Stomach smooth muscle (tissue), 2 donors: ENCODE results near the gene TMEM18.

Source experiments
- H3K27ac ChIP-seq: one replicate; pipeline ENCODE4 v1.7.0; 2013; ENCODE audit warnings: mild to moderate bottlenecking, low read length, inconsistent platforms
- H3K27me3 ChIP-seq, 2 donors: one replicate each; pipeline ENCODE4 v1.7.0; 2013; ENCODE audit warnings: low read length in 2 of 2; ENCODE audit not compliant: insufficient read depth in 2 of 2, control insufficient read depth in 1 of 2
- H3K36me3 ChIP-seq, 2 donors: one replicate each; pipeline ENCODE4 v1.7.0; 2013; ENCODE audit warnings: low read length in 2 of 2; ENCODE audit not compliant: control insufficient read depth in 2 of 2, insufficient read depth in 2 of 2
- H3K4me1 ChIP-seq: one replicate; pipeline ENCODE4 v1.7.0; 2013; ENCODE audit warnings: low read length; ENCODE audit not compliant: control insufficient read depth, insufficient read depth
- H3K4me3 ChIP-seq, 2 donors: one replicate each; pipeline ENCODE4 v1.7.0; 2013; ENCODE audit warnings: low read length in 2 of 2
- H3K9ac ChIP-seq, 2 donors: one replicate each; pipeline ENCODE4 v1.7.0; 2013; ENCODE audit warnings: low read length in 2 of 2, mild to moderate bottlenecking in 1 of 2
- H3K9me3 ChIP-seq, 2 donors: one replicate each; pipeline ENCODE4 v1.7.0; 2013; ENCODE audit warnings: low read length in 2 of 2; ENCODE audit not compliant: control insufficient read depth in 2 of 2
- donor health status: healthy.
- donor health status: Pancreatic carcinoma.

Gene TMEM18

GRCh38 chr2:618005-618404 is 59.2 kb downstream of the TMEM18 start:
- no peaks in the 10 kb centered on the region for H3K27me3 ChIP-seq
- no peaks in the 10 kb centered on the region for H3K4me1 ChIP-seq
- peaks cover 3 to 6% of the 10 kb centered on the region in 2 donors for H3K9me3 ChIP-seq
- no peak overlapping the region for H3K27ac ChIP-seq
- H3K9ac ChIP-seq: no peak overlapping the region
- H3K36me3 ChIP-seq: no peaks in the 10 kb centered on the region
- H3K4me3 ChIP-seq: no peak overlapping the region
